HG03280 (cell line): ENCODE results near the gene RIOK2.
"Not testable (repeated sequence)": the region's sequence is repeated elsewhere in the genome, so short reads cannot be mapped to it uniquely, and the experiment has no call there.

ENCODE experiments used
- ATAC-seq: cut with Tn5 transposase; IDR thresholded peaks from one replicate; pipeline ENCODE4 v1.9.1; 2021; ENCODE audit warnings: mild to moderate bottlenecking, moderate library complexity; ENCODE audit not compliant: unreplicated experiment

RIOK2 gene

GRCh38 chr5:97183100-97183929 is at the start of gene RIOK2:
Gene RIOK2, minus strand, starts transcription at chr5:97183247. Its CDS starts 56 bp downstream, at chr5:97183191.
- ATAC-seq = peak; percentile 90

- peak; percentile 93 for ATAC-seq
These were observed 48.1 kb upstream of the RIOK2 start for GRCh38 chr5:97231025-97231636.

- no peak for ATAC-seq
These were observed 46.7 kb upstream of the RIOK2 start for GRCh38 chr5:97229688-97230285.

- ATAC-seq = no peak
These were observed 46.1 kb upstream of the RIOK2 start for GRCh38 chr5:97229196-97229595.

- no peak for ATAC-seq
These were observed 42.2 kb upstream of the RIOK2 start for GRCh38 chr5:97225222-97225621.

- no peak for ATAC-seq
These were observed 41.2 kb upstream of the RIOK2 start for GRCh38 chr5:97224112-97224750.

- no peak for ATAC-seq
These were observed 40.5 kb upstream of the RIOK2 start for GRCh38 chr5:97223596-97223995.

GRCh38 chr5:97209343-97209742 is 26.3 kb upstream of the RIOK2 start:
- ATAC-seq = no peak

GRCh38 chr5:97208714-97209113 is 25.7 kb upstream of the RIOK2 start:
- no peak for ATAC-seq

GRCh38 chr5:97208184-97208713 is 25.2 kb upstream of the RIOK2 start:
- no peak for ATAC-seq

- ATAC-seq = no peak
These were observed 11.3 kb upstream of the RIOK2 start for GRCh38 chr5:97194366-97194765.

GRCh38 chr5:97193355-97193688 is 10.3 kb upstream of the RIOK2 start:
- ATAC-seq = no peak

GRCh38 chr5:97192580-97193354 is 9.7 kb upstream of the RIOK2 start:
- no peak for ATAC-seq

GRCh38 chr5:97191893-97192292 is 8.8 kb upstream of the RIOK2 start:
- ATAC-seq = no peak

- not testable (repeated sequence) for ATAC-seq
These were observed 6.5 kb upstream of the RIOK2 start for GRCh38 chr5:97189523-97189922.

GRCh38 chr5:97183930-97184213 is 825 bp upstream of the RIOK2 start:
- ATAC-seq = no peak

- no peak for ATAC-seq
These were observed 412 bp downstream of the RIOK2 start for GRCh38 chr5:97182571-97183099.

GRCh38 chr5:97181856-97182545 is 1.0 kb downstream of the RIOK2 start:
- ATAC-seq = no peak

- ATAC-seq = not testable (repeated sequence)
These were observed 3.6 kb downstream of the RIOK2 start for GRCh38 chr5:97179457-97179856.

- no peak for ATAC-seq
These were observed 10.8 kb downstream of the RIOK2 start for GRCh38 chr5:97172227-97172626.
